BLaER1 treated with 17β-estradiol and CSF1 and Interleukin-3, amounts not matched to agents 10 nM and 100 nM (cell line): ENCODE results near the gene NOVA2.

Source experiments
- H3K27ac ChIP-seq, 11 experiments: shearing (Covaris generic); formaldehyde crosslinking; 2 replicates each; pipeline ENCODE4 v1.8.1; 2022
- H3K27me3 ChIP-seq, 11 experiments: shearing (Covaris generic); formaldehyde crosslinking; 2 replicates each; pipeline ENCODE4 v1.8.1; 2022
- H3K36me3 ChIP-seq, 11 experiments: shearing (Covaris generic); formaldehyde crosslinking; 2 replicates each; pipeline ENCODE4 v1.8.1; 2022
- H3K4me1 ChIP-seq, 10 experiments: shearing (Covaris generic); formaldehyde crosslinking; 2 replicates each; pipeline ENCODE4 v1.8.1; 2022
- H3K4me2 ChIP-seq, 11 experiments: shearing (Covaris generic); formaldehyde crosslinking; 2 replicates each; pipeline ENCODE4 v1.8.1; 2022
- H3K4me3 ChIP-seq, 10 experiments: shearing (Covaris generic); formaldehyde crosslinking; 2 replicates each; pipeline ENCODE4 v1.8.1; 2022
- H3K9ac ChIP-seq, 11 experiments: shearing (Covaris generic); formaldehyde crosslinking; 2 replicates each; pipeline ENCODE4 v1.8.1; 2022
- H3K9me3 ChIP-seq, 11 experiments: shearing (Covaris generic); formaldehyde crosslinking; replicated peaks in 1 of 11; 2 replicates each; pipeline ENCODE4 v1.8.1; 2022
- H4K20me1 ChIP-seq, 11 experiments: shearing (Covaris generic); formaldehyde crosslinking; 2 replicates each; pipeline ENCODE4 v1.8.1; 2022
- Cebpa-rat ChIP-seq, 11 experiments: shearing (Covaris generic); IDR thresholded peaks; 2 replicates each; pipeline ENCODE4 v1.8.1; 2022

Gene NOVA2

GRCh38 chr19:46009530-46010510, 36.2 kb upstream of the NOVA2 start:
- Histone ChIP-seq H3K4me2 (no peak overlapping the region), H3K27me3 (peaks cover 15 to 24% (median 21%) of the 10 kb centered on the region in 11 experiments), H3K9me3 (peaks cover 0 to under 1% (median 0%) of the 10 kb centered on the region in 11 experiments; a peak in 1 of 22 replicates), H3K9ac (no peak overlapping the region), H3K36me3 (peaks cover 8 to 36% (median 27%) of the 10 kb centered on the region in 11 experiments; a peak in 21 of 22 replicates), H3K27ac (no peak overlapping the region), H3K4me3 (no peak overlapping the region), H4K20me1 (peaks cover 4 to 64% (median 17%) of the 10 kb centered on the region in 11 experiments; a peak in 20 of 22 replicates), H3K4me1 (peaks cover 0 to 3% (median 3%) of the 10 kb centered on the region in 10 experiments; a peak in 8 of 20 replicates)
- TF ChIP-seq Cebpa-rat (IDR thresholded peaks at IDR 0.05) = no peak

GRCh38 chr19:46006411-46006810, 32.7 kb upstream of the NOVA2 start:
- Histone ChIP-seq H4K20me1 (peaks cover 0 to 57% (median 15%) of the 10 kb centered on the region in 11 experiments; a peak in 15 of 22 replicates), H3K9me3 (no peaks in the 10 kb centered on the region), H3K27me3 (no peaks in the 10 kb centered on the region; a peak in 1 of 22 replicates), H3K4me3 (no peak overlapping the region), H3K4me2 (no peak overlapping the region), H3K36me3 (peaks cover 8 to 54% (median 36%) of the 10 kb centered on the region in 11 experiments; a peak in 21 of 22 replicates), H3K4me1 (no peaks in the 10 kb centered on the region), H3K9ac (no peak overlapping the region), H3K27ac (no peak overlapping the region)
- no peak for TF ChIP-seq Cebpa-rat (IDR thresholded peaks at IDR 0.05)

GRCh38 chr19:46002678-46003275, 29.1 kb upstream of the NOVA2 start:
- no peak for TF ChIP-seq Cebpa-rat (IDR thresholded peaks at IDR 0.05)
- H3K4me3 ChIP-seq = no peak overlapping the region
- no peak overlapping the region for H3K4me2 ChIP-seq
- H3K9ac ChIP-seq = no peak overlapping the region
- H3K27me3 ChIP-seq = peaks cover 18 to 31% (median 28%) of the 10 kb centered on the region in 11 experiments
- H3K36me3 ChIP-seq = peaks cover 8 to 52% (median 29%) of the 10 kb centered on the region in 11 experiments; a peak in 20 of 22 replicates
- peaks cover 0 to 62% (median 36%) of the 10 kb centered on the region in 11 experiments; a peak in 19 of 22 replicates for H4K20me1 ChIP-seq
- H3K9me3 ChIP-seq = no peaks in the 10 kb centered on the region
- no peak overlapping the region for H3K27ac ChIP-seq
- peaks cover 11 to 27% (median 20%) of the 10 kb centered on the region in 10 experiments; a peak in 19 of 20 replicates for H3K4me1 ChIP-seq

- Histone ChIP-seq H3K27ac (no peak overlapping the region), H3K9ac (no peak overlapping the region), H3K4me1 (peaks cover 20 to 39% (median 29%) of the 10 kb centered on the region in 10 experiments), H3K4me2 (peak overlapping the region; percentile 24 to 58 (median 51); a peak in 19 of 22 replicates), H3K27me3 (peaks cover 18 to 31% (median 28%) of the 10 kb centered on the region in 11 experiments), H4K20me1 (peaks cover 0 to 55% (median 36%) of the 10 kb centered on the region in 11 experiments; a peak in 19 of 22 replicates), H3K9me3 (no peaks in the 10 kb centered on the region), H3K36me3 (peaks cover 0 to 46% (median 15%) of the 10 kb centered on the region in 11 experiments; a peak in 15 of 22 replicates), H3K4me3 (no peak overlapping the region)
- TF ChIP-seq Cebpa-rat (IDR thresholded peaks at IDR 0.05) = no peak
Observed at GRCh38 chr19:46000491-46001246, 27.0 kb upstream of the NOVA2 start.

GRCh38 chr19:45999653-46000121, 26.0 kb upstream of the NOVA2 start:
- H3K4me3 ChIP-seq = no peak overlapping the region
- H3K9ac ChIP-seq = no peak overlapping the region
- H3K4me1 ChIP-seq = peaks cover 20 to 40% (median 30%) of the 10 kb centered on the region in 10 experiments

GRCh38 chr19:45998834-45999233, 25.2 kb upstream of the NOVA2 start:
- H3K4me2 ChIP-seq = peak overlapping the region in 9 of 11 experiments; percentile 2 to 58 (median 50); a peak in 11 of 22 replicates
- H3K27ac ChIP-seq = no peak overlapping the region
- no peak overlapping the region for H3K4me3 ChIP-seq

More at GRCh38 chr19:45999653-46000121, 26.0 kb upstream of the NOVA2 start:
- H3K4me2 ChIP-seq = peak overlapping the region; percentile 24 to 58 (median 51); a peak in 19 of 22 replicates
- H3K27ac ChIP-seq = no peak overlapping the region
- no peaks in the 10 kb centered on the region for H3K9me3 ChIP-seq
- peaks cover 0 to 55% (median 36%) of the 10 kb centered on the region in 11 experiments; a peak in 19 of 22 replicates for H4K20me1 ChIP-seq
- TF ChIP-seq Cebpa-rat (IDR thresholded peaks at IDR 0.05) = no peak
- peaks cover 18 to 31% (median 28%) of the 10 kb centered on the region in 11 experiments for H3K27me3 ChIP-seq
- peaks cover 0 to 36% (median 14%) of the 10 kb centered on the region in 11 experiments; a peak in 15 of 22 replicates for H3K36me3 ChIP-seq

GRCh38 chr19:45996933-45997332, 23.3 kb upstream of the NOVA2 start:
- Histone ChIP-seq H3K4me2 (peak overlapping the region in 1 of 11 experiments; percentile 96; a peak in 1 of 22 replicates), H4K20me1 (peaks cover 0 to 41% (median 36%) of the 10 kb centered on the region in 11 experiments; a peak in 19 of 22 replicates), H3K9ac (no peak overlapping the region), H3K36me3 (peaks cover 0 to 15% (median 0%) of the 10 kb centered on the region in 11 experiments; a peak in 5 of 22 replicates), H3K27me3 (peaks cover 18 to 31% (median 28%) of the 10 kb centered on the region in 11 experiments), H3K27ac (no peak overlapping the region), H3K4me1 (peaks cover 20 to 44% (median 36%) of the 10 kb centered on the region in 10 experiments), H3K9me3 (no peaks in the 10 kb centered on the region), H3K4me3 (no peak overlapping the region)
- no peak for TF ChIP-seq Cebpa-rat (IDR thresholded peaks at IDR 0.05)

More at GRCh38 chr19:45998834-45999233, 25.2 kb upstream of the NOVA2 start:
- no peak overlapping the region for H3K9ac ChIP-seq
- peaks cover 0 to 55% (median 36%) of the 10 kb centered on the region in 11 experiments; a peak in 19 of 22 replicates for H4K20me1 ChIP-seq
- H3K9me3 ChIP-seq = no peaks in the 10 kb centered on the region
- peaks cover 0 to 28% (median 13%) of the 10 kb centered on the region in 11 experiments; a peak in 13 of 22 replicates for H3K36me3 ChIP-seq
- H3K4me1 ChIP-seq = peaks cover 20 to 44% (median 36%) of the 10 kb centered on the region in 10 experiments
- peaks cover 18 to 31% (median 28%) of the 10 kb centered on the region in 11 experiments for H3K27me3 ChIP-seq
- TF ChIP-seq Cebpa-rat (IDR thresholded peaks at IDR 0.05) = no peak
